GM19395 (cell line): ENCODE data around the gene PGD.
"Not testable (repeated sequence)": the region's sequence is repeated elsewhere in the genome, so short reads cannot be mapped to it uniquely, and the experiment has no call there.

ENCODE experiments used
- ATAC-seq: cut with Tn5 transposase; IDR thresholded peaks from one replicate; pipeline ENCODE4 v1.9.1; 2021; ENCODE audit warnings: mild to moderate bottlenecking, moderate library complexity; ENCODE audit not compliant: unreplicated experiment

PGD gene

GRCh38 chr1:10398734-10399443 is at the start of gene PGD:
Gene PGD, plus strand, starts transcription at chr1:10399064. Its CDS starts 54 bp downstream, at chr1:10399118.
- peak; percentile 96 for ATAC-seq

- no peak for ATAC-seq
These were observed 45.6 kb upstream of the PGD start for GRCh38 chr1:10353282-10353681.

GRCh38 chr1:10353693-10354092 is 45.2 kb upstream of the PGD start:
- no peak for ATAC-seq

GRCh38 chr1:10360045-10360444 is 38.8 kb upstream of the PGD start:
- no peak for ATAC-seq

- ATAC-seq: no peak
These were observed 37.3 kb upstream of the PGD start for GRCh38 chr1:10361515-10361914.

GRCh38 chr1:10368194-10368593 is 30.7 kb upstream of the PGD start:
- no peak for ATAC-seq

GRCh38 chr1:10374442-10374860 is 24.4 kb upstream of the PGD start:
- no peak for ATAC-seq

- not testable (repeated sequence) for ATAC-seq
These were observed 21.4 kb upstream of the PGD start for GRCh38 chr1:10377365-10378029.

GRCh38 chr1:10378081-10378841 is 20.6 kb upstream of the PGD start:
- ATAC-seq: no peak

GRCh38 chr1:10379101-10379620 is 19.7 kb upstream of the PGD start:
- ATAC-seq: no peak

- ATAC-seq: no peak
These were observed 19.2 kb upstream of the PGD start for GRCh38 chr1:10379676-10380075.

- no peak for ATAC-seq
These were observed 18.1 kb upstream of the PGD start for GRCh38 chr1:10380594-10381275.

GRCh38 chr1:10383630-10384029 is 15.2 kb upstream of the PGD start:
- ATAC-seq: no peak

GRCh38 chr1:10384219-10384618 is 14.6 kb upstream of the PGD start:
- no peak for ATAC-seq

GRCh38 chr1:10386761-10387676 is 11.8 kb upstream of the PGD start:
- no peak for ATAC-seq

- no peak for ATAC-seq
These were observed 11.0 kb upstream of the PGD start for GRCh38 chr1:10387677-10388386.

GRCh38 chr1:10388387-10388715 is 10.5 kb upstream of the PGD start:
- no peak for ATAC-seq

- ATAC-seq: no peak
These were observed 9.4 kb upstream of the PGD start for GRCh38 chr1:10389271-10389973.

GRCh38 chr1:10396870-10397269 is 2.0 kb upstream of the PGD start:
- no peak for ATAC-seq
